ENCODE measurements around the gene PDGFRB. TPM values are rescaled to one million over a fixed set of nuclear protein-coding genes. Genes with fewer than 3 reads are reported as not detected.

PDGFRB gene
- total and polyA plus RNA-seq, 2 of the 8 experiments (the other 6 are each of a cell fraction or from before 2014, with no cell fraction given): 4.2 to 13.7 TPM

GRCh38 chr5:150162142-150162513 lies 6.5 kb upstream of the PDGFRB start (continued):
- no peak for TF ChIP-seq MAFK (IDR thresholded peaks at IDR 0.05; ENCODE audit: low read depth, low read length)
- no peak for TF ChIP-seq PHF8 (conservative IDR thresholded peaks at IDR 0.05; ENCODE audit: low read depth, low read length)
- TF ChIP-seq YY1 (IDR thresholded peaks at IDR 0.05; ENCODE audit: low read depth, low read length): no peak
- no peak for TF ChIP-seq RNF2 (IDR thresholded peaks at IDR 0.05; ENCODE audit: borderline replicate concordance, low read depth, low read length, missing control alignments, poor library complexity, severe bottlenecking)
- TF ChIP-seq CTBP2 (IDR thresholded peaks at IDR 0.05; ENCODE audit: borderline replicate concordance, insufficient read depth, insufficient read length, low read length): no peak

All from H1 (cell line).